ENCODE results near the gene CNOT3. TPM values are rescaled to one million over a fixed set of nuclear protein-coding genes. Genes with fewer than 3 reads are reported as not detected.
A peak's percentile ranks its signal among the peaks of the same experiment; 100 is the strongest.
"Not testable (repeated sequence)": the region's sequence is repeated elsewhere in the genome, so short reads cannot be mapped to it uniquely, and the experiment has no call there.

CNOT3 gene
- total RNA-seq, 1 donor from 2014 or later: 6.3 TPM

DNA sequence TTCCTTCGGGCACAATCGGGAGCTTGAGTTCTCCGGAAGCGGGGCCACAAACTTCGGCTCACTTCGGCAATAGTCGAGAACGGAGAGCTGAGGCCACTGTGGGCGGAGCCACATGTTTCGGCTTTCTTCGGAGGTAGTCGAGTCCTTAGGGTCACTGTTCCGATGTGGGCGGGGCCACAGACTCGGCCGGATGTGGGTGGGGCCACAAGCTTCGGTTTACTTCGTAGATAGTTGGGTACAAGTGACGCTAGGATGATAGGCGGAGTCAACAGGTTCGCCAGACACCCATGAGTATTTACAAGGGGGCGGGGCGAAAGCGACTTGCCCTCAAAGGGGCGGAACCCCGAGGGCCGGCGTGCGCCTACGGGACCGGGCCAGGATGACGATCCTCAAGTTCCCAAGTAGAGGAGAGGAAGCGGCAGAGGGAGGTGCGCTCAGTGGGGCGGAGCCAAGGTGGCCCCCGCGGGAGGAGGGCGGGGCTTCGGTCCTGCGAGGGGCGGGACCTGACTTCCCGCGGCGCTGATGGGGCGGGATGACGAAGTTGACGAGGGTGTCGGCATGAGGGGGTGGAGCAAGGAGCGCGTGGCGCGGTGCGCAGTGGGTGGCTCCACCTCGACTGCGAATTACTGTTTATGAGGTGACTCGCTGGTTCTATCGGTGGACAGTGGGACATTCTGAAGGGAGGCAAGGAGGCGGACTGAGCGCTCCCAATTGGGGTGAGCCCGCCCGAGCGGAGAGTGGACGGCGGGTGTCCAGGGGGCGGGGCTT lies 52.4 kb downstream of the CNOT3 start:
- H3K4me1 ChIP-seq (ENCODE audit: control insufficient read depth in 3 of 3, insufficient read depth in 3 of 3, low read length in 3 of 3): peaks cover 16 to 24% (median 18%) of the 10 kb centered on the region in 3 donors
- H3K9me3 ChIP-seq (ENCODE audit: control insufficient read depth in 3 of 3, low read length in 3 of 3): no peaks in the 10 kb centered on the region
- no peaks in the 10 kb centered on the region for H3K27me3 ChIP-seq (ENCODE audit: control insufficient read depth in 3 of 3, insufficient read depth in 3 of 3, low read length in 3 of 3)
- peak overlapping the region; percentile 93 to 97 (median 97) for H3K9ac ChIP-seq (ENCODE audit: low read depth in 1 of 3, low read length in 3 of 3)
- peak overlapping the region; percentile 85 to 95 (median 93) for H3K4me3 ChIP-seq (ENCODE audit: low read length in 3 of 3)
- H3K36me3 ChIP-seq (ENCODE audit: control insufficient read depth in 3 of 3, insufficient read depth in 3 of 3, low read length in 3 of 3): peaks cover 10 to 18% (median 13%) of the 10 kb centered on the region in 3 donors
- peak overlapping the region; percentile 100 for H3K27ac ChIP-seq (ENCODE audit: low read depth, low read length)

DNA sequence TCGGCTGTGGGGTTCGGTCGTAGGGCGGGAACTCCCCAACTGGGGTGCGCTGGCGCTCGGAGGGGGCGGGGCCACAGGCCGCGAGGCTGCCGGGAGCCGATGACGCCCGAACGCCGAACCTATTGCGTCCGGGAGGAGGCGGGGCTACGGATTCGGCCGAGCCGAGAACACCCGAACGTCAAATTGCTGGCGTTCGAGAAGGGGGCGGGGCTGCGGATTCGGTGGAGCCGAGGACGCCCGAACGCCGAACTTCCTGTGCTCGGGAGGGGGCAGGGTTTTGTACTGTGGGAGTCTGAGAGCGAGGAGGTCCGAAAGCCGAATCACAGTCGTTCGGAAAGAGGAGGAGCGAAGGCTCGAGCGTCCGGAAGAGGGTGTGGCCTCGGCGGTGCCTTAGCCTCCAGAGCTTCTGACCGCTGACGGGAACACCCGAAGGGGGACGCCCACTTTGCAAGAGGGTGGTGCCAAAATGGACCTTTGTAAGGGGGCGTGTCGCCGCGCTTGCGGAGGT lies 53.0 kb downstream of the CNOT3 start:
- H3K27me3 ChIP-seq (ENCODE audit: control insufficient read depth in 3 of 3, insufficient read depth in 3 of 3, low read length in 3 of 3): no peaks in the 10 kb centered on the region
- H3K9ac ChIP-seq (ENCODE audit: low read depth in 1 of 3, low read length in 3 of 3): peak overlapping the region; percentile 93 to 97 (median 97)
- H3K4me1 ChIP-seq (ENCODE audit: control insufficient read depth in 3 of 3, insufficient read depth in 3 of 3, low read length in 3 of 3): peaks cover 16 to 24% (median 18%) of the 10 kb centered on the region in 3 donors
- H3K4me3 ChIP-seq (ENCODE audit: low read length in 3 of 3): peak overlapping the region; percentile 88 to 95 (median 93)
- H3K27ac ChIP-seq (ENCODE audit: low read depth, low read length): peak overlapping the region; percentile 100
- no peaks in the 10 kb centered on the region for H3K9me3 ChIP-seq (ENCODE audit: control insufficient read depth in 3 of 3, low read length in 3 of 3)
- peaks cover 10 to 22% (median 13%) of the 10 kb centered on the region in 3 donors for H3K36me3 ChIP-seq (ENCODE audit: control insufficient read depth in 3 of 3, insufficient read depth in 3 of 3, low read length in 3 of 3)

DNA sequence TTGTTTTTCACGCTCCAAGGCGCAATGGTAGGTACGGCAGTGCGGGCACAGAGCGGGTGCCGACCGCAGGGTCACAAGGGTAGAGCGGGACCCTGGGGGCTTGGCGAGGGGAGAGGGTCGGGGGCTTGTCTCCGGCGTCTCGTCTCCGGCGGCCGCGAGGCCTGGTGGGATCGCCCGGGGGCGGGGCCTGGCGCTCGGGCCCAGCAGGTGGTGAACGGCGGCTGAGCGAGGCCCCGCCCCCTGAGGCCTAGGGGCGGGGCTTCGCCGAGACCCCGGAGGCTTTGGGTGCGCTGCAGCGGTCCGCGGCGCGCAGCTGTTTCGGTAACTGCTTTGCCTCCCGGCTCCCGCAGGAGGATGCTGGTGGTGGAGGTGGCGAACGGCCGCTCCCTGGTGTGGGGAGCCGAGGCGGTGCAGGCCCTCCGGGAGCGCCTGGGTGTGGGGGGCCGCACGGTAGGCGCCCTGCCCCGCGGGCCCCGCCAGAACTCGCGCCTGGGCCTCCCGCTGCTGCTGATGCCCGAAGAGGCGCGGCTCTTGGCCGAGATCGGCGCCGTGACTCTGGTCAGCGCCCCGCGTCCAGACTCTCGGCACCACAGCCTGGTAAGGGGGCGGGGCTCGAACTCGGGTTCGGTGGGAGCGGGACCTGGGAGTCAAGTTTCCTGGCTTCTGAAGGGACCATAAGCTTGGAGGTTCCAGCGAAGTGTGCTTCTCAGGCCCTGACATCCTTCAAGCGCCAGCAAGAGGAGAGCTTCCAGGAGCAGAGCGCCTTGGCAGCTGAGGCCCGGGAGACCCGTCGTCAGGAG lies 53.6 kb downstream of the CNOT3 start, which contains the start of gene TSEN34:
Gene TSEN34 (plus strand): TSS at position 298 of the 800 bp plus-strand sequence. CDS start 57 bp downstream, at position 355.
- Histone ChIP-seq H3K9me3 (ENCODE audit: control insufficient read depth in 3 of 3, low read length in 3 of 3) (no peaks in the 10 kb centered on the region), H3K27me3 (ENCODE audit: control insufficient read depth in 3 of 3, insufficient read depth in 3 of 3, low read length in 3 of 3) (no peaks in the 10 kb centered on the region), H3K27ac (ENCODE audit: low read depth, low read length) (peak within 1 kb of the TSS; percentile 100), H3K36me3 (ENCODE audit: control insufficient read depth in 3 of 3, insufficient read depth in 3 of 3, low read length in 3 of 3) (peaks cover 10 to 22% (median 13%) of the 10 kb centered on the region in 3 donors), H3K4me1 (ENCODE audit: control insufficient read depth in 3 of 3, insufficient read depth in 3 of 3, low read length in 3 of 3) (peaks cover 16 to 24% (median 18%) of the 10 kb centered on the region in 3 donors), H3K4me3 (ENCODE audit: low read length in 3 of 3) (peak within 1 kb of the TSS; percentile 88 to 95 (median 93)), H3K9ac (ENCODE audit: low read depth in 1 of 3, low read length in 3 of 3) (peak within 1 kb of the TSS; percentile 93 to 97 (median 97))

DNA sequence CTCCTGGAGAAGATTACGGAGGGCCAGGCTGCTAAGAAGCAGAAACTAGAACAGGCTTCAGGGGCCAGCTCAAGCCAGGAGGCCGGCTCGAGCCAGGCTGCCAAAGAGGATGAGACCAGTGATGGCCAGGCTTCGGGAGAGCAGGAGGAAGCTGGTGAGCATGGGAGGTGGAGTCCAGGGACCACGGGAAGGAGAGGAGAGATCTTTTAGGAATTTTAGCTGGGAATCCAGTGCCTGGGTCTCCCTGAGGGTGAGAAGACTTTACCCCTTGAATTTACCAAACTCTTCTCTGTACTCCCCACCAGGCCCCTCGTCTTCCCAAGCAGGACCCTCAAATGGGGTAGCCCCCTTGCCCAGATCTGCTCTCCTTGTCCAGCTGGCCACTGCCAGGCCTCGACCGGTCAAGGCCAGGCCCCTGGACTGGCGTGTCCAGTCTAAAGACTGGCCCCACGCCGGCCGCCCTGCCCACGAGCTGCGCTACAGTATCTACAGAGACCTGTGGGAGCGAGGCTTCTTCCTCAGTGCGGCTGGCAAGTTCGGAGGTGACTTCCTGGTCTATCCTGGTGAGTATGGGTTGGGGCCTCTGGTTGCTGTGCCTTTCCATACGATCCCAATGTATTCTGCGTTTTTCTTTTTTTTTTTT lies 54.4 kb downstream of the CNOT3 start:
- peaks cover 10 to 21% (median 13%) of the 10 kb centered on the region in 3 donors for H3K36me3 ChIP-seq (ENCODE audit: control insufficient read depth in 3 of 3, insufficient read depth in 3 of 3, low read length in 3 of 3)
- peak overlapping the region; percentile 93 to 97 (median 97) for H3K9ac ChIP-seq (ENCODE audit: low read depth in 1 of 3, low read length in 3 of 3)
- no peaks in the 10 kb centered on the region for H3K9me3 ChIP-seq (ENCODE audit: control insufficient read depth in 3 of 3, low read length in 3 of 3)
- no peaks in the 10 kb centered on the region for H3K27me3 ChIP-seq (ENCODE audit: control insufficient read depth in 3 of 3, insufficient read depth in 3 of 3, low read length in 3 of 3)
- peaks cover 16 to 24% (median 18%) of the 10 kb centered on the region in 3 donors for H3K4me1 ChIP-seq (ENCODE audit: control insufficient read depth in 3 of 3, insufficient read depth in 3 of 3, low read length in 3 of 3)
- H3K27ac ChIP-seq (ENCODE audit: low read depth, low read length): peak overlapping the region; percentile 100
- H3K4me3 ChIP-seq (ENCODE audit: low read length in 3 of 3): peak overlapping the region; percentile 88 to 95 (median 93)

DNA sequence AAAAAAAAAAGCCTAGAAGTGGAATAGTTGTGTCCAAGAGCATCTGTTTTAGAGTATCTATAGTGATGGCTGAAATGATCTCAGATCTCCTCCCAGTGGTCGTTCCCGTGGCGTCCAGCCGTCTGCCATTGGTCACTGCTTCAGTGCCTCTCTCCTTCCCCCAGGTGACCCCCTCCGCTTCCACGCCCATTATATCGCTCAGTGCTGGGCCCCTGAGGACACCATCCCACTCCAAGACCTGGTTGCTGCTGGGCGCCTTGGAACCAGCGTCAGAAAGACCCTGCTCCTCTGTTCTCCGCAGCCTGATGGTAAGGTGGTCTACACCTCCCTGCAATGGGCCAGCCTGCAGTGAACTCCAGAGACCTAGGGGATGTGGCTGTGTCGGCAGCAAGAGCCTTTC lies 55.4 kb downstream of the CNOT3 start:
- no peak overlapping the region for H3K9ac ChIP-seq (ENCODE audit: low read depth in 1 of 3, low read length in 3 of 3)
- H3K27me3 ChIP-seq (ENCODE audit: control insufficient read depth in 3 of 3, insufficient read depth in 3 of 3, low read length in 3 of 3): no peaks in the 10 kb centered on the region
- peaks cover 16 to 23% (median 18%) of the 10 kb centered on the region in 3 donors for H3K4me1 ChIP-seq (ENCODE audit: control insufficient read depth in 3 of 3, insufficient read depth in 3 of 3, low read length in 3 of 3)
- no peak overlapping the region for H3K27ac ChIP-seq (ENCODE audit: low read depth, low read length)
- no peaks in the 10 kb centered on the region for H3K9me3 ChIP-seq (ENCODE audit: control insufficient read depth in 3 of 3, low read length in 3 of 3)
- peaks cover 10 to 18% (median 13%) of the 10 kb centered on the region in 3 donors for H3K36me3 ChIP-seq (ENCODE audit: control insufficient read depth in 3 of 3, insufficient read depth in 3 of 3, low read length in 3 of 3)
- no peak overlapping the region for H3K4me3 ChIP-seq (ENCODE audit: low read length in 3 of 3)

DNA sequence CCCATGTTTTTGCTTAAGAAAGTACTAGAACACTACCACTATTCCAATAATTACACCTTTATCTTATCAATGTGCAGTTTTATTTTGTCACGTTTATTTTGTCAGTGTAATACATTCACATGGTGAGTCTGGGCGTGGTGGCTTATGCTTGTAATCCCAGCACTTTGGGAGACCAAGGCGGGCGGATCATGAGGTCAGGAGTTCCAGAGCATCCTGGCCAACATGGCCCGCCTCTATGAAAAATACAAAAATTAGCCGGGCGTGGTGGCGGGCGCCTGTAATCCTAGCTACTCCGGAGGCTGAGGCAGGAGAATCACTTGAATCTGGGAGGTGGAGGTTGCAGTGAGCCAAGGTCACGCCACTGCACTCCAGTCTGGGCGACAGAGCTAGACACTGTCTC lies 56.9 kb downstream of the CNOT3 start:
- H3K27me3 ChIP-seq (ENCODE audit: control insufficient read depth in 3 of 3, insufficient read depth in 3 of 3, low read length in 3 of 3); H3K9me3 ChIP-seq (ENCODE audit: control insufficient read depth in 3 of 3, low read length in 3 of 3); H3K4me3 ChIP-seq (ENCODE audit: low read length in 3 of 3); H3K9ac ChIP-seq (ENCODE audit: low read depth in 1 of 3, low read length in 3 of 3); H3K27ac ChIP-seq (ENCODE audit: low read depth, low read length): not testable (repeated sequence)
- peaks cover 10 to 18% (median 13%) of the 10 kb centered on the region in 3 donors for H3K36me3 ChIP-seq (ENCODE audit: control insufficient read depth in 3 of 3, insufficient read depth in 3 of 3, low read length in 3 of 3)
- H3K4me1 ChIP-seq (ENCODE audit: control insufficient read depth in 3 of 3, insufficient read depth in 3 of 3, low read length in 3 of 3): peaks cover 10 to 12% (median 11%) of the 10 kb centered on the region in 3 donors

DNA sequence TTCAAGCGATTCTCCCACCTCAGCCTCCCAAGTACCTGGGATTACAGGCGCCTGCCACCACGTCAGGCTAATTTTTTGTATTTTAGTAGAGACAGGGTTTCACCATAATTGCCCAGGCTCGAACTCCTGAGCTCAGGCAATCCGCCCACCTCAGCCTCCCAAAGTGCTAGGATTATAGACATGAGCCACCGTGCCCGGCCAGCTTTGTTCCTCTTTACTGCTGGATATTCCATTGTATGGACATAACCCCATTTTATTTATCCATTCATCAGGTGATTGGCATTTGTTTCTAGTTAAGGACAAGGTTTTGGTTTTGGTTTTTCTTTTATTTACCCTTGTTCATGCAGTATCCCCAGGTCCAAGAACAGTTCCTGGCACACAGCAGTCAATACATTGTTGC lies 59.0 kb downstream of the CNOT3 start:
- Histone ChIP-seq H3K27me3 (ENCODE audit: control insufficient read depth in 3 of 3, insufficient read depth in 3 of 3, low read length in 3 of 3) (no peaks in the 10 kb centered on the region), H3K9me3 (ENCODE audit: control insufficient read depth in 3 of 3, low read length in 3 of 3) (no peaks in the 10 kb centered on the region), H3K4me1 (ENCODE audit: control insufficient read depth in 3 of 3, insufficient read depth in 3 of 3, low read length in 3 of 3) (peaks cover 12 to 14% (median 13%) of the 10 kb centered on the region in 3 donors), H3K36me3 (ENCODE audit: control insufficient read depth in 3 of 3, insufficient read depth in 3 of 3, low read length in 3 of 3) (peaks cover 14 to 19% (median 18%) of the 10 kb centered on the region in 3 donors), H3K27ac (ENCODE audit: low read depth, low read length) (no peak overlapping the region), H3K9ac (ENCODE audit: low read depth in 1 of 3, low read length in 3 of 3) (no peak overlapping the region), H3K4me3 (ENCODE audit: low read length in 3 of 3) (no peak overlapping the region)

DNA sequence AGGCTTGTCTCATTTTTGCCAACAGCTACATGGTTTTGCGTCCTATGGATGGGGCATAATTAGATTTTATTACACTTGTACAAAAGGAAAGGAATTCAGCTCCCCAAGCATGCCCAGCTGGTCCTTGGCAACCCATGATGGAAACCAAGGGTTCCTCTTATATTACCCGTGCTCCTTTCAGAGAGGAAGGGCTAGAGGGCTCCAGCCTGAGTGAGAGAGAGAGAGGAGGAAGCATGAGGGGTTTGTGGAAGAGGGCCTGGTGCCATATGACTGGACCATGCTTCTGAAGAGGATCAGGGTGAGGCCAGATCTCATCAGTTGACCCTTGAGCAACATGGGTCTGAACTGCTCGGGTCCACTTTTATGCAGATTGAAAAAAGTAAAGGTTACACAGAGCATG lies 59.6 kb downstream of the CNOT3 start:
- H3K9me3 ChIP-seq (ENCODE audit: control insufficient read depth in 3 of 3, low read length in 3 of 3): no peaks in the 10 kb centered on the region
- H3K4me3 ChIP-seq (ENCODE audit: low read length in 3 of 3): no peak overlapping the region
- H3K4me1 ChIP-seq (ENCODE audit: control insufficient read depth in 3 of 3, insufficient read depth in 3 of 3, low read length in 3 of 3): peaks cover 12 to 14% (median 13%) of the 10 kb centered on the region in 3 donors
- no peak overlapping the region for H3K27ac ChIP-seq (ENCODE audit: low read depth, low read length)
- no peaks in the 10 kb centered on the region for H3K27me3 ChIP-seq (ENCODE audit: control insufficient read depth in 3 of 3, insufficient read depth in 3 of 3, low read length in 3 of 3)
- no peak overlapping the region for H3K9ac ChIP-seq (ENCODE audit: low read depth in 1 of 3, low read length in 3 of 3)
- peaks cover 13 to 23% (median 17%) of the 10 kb centered on the region in 3 donors for H3K36me3 ChIP-seq (ENCODE audit: control insufficient read depth in 3 of 3, insufficient read depth in 3 of 3, low read length in 3 of 3)

DNA sequence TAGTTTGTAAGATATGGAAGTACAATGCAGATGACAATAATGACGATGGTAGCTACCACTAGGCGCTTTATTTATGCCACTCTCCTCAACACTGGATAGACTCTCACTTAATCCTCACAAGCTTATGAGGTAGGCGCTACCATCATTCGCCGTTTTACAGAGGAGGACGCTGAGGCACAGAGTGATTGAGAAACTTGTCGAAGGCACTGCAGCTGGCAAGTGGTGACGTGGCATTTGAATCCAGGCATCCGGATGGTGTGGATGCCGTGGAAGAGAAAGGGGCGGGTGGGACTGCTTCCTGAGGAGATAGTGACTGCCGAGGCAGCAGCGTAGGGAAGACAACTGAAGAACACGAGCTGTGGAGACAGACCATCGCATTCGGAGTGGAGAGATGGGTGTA lies 61.8 kb downstream of the CNOT3 start:
- H3K27me3 ChIP-seq (ENCODE audit: control insufficient read depth in 3 of 3, insufficient read depth in 3 of 3, low read length in 3 of 3): no peaks in the 10 kb centered on the region
- peaks cover 31 to 34% (median 31%) of the 10 kb centered on the region in 3 donors for H3K4me1 ChIP-seq (ENCODE audit: control insufficient read depth in 3 of 3, insufficient read depth in 3 of 3, low read length in 3 of 3)
- no peak overlapping the region for H3K9ac ChIP-seq (ENCODE audit: low read depth in 1 of 3, low read length in 3 of 3)
- no peaks in the 10 kb centered on the region for H3K9me3 ChIP-seq (ENCODE audit: control insufficient read depth in 3 of 3, low read length in 3 of 3)
- H3K4me3 ChIP-seq (ENCODE audit: low read length in 3 of 3): no peak overlapping the region
- H3K27ac ChIP-seq (ENCODE audit: low read depth, low read length): no peak overlapping the region
- peaks cover 19 to 27% (median 26%) of the 10 kb centered on the region in 3 donors for H3K36me3 ChIP-seq (ENCODE audit: control insufficient read depth in 3 of 3, insufficient read depth in 3 of 3, low read length in 3 of 3)

All from skeletal muscle tissue (tissue), 4 donors.